AG04450 (cell line): ENCODE results near the gene PFDN6. TPM values are rescaled to one million over a fixed set of nuclear protein-coding genes. Genes with fewer than 3 reads are reported as not detected.

ENCODE experiments used
- CTCF ChIA-PET: fragments of 300-600, 350-600 bp; formaldehyde crosslinking; extraction: SDS; loops from one replicate; lab custom pipeline; 2022; ENCODE audit warnings: antibody characterized with exemption, inconsistent platforms; lab: Charles Lee
- POLR2A ChIA-PET: fragments of 350-600 bp; formaldehyde crosslinking; extraction: SDS; loops from one replicate; lab custom pipeline; 2021; ENCODE audit warnings: antibody characterized with exemption, inconsistent platforms; lab: Yijun Ruan, JAX
- DNase-seq: peaks from one replicate; pipeline ENCODE4 v3.0.0-alpha.2; 2011; ENCODE audit warnings: low read depth, low spot score
- H3K27ac ChIP-seq: one replicate; pipeline ENCODE4 v1.5.1; 2012; ENCODE audit warnings: low read depth, low read length, control low read depth
- H3K27me3 ChIP-seq: one replicate; pipeline ENCODE4 v1.6.0; 2012; ENCODE audit warnings: low read length; ENCODE audit not compliant: control insufficient read depth, insufficient read depth
- H3K4me3 ChIP-seq: 2 replicates; pipeline ENCODE4 v1.5.1; 2011; ENCODE audit warnings: mild to moderate bottlenecking, low read depth, low read length, control low read depth
- H3K9me3 ChIP-seq: 2 replicates; pipeline ENCODE4 v1.5.1; 2012; ENCODE audit warnings: low read length; ENCODE audit not compliant: control insufficient read depth, insufficient read depth
- polyA plus RNA-seq: library from polyadenylated mRNA; depleted of rRNA; stranded (reverse); fragments of >200 nt; gene quantifications from 2 replicates; pipeline ENCODE4 v1.2.3, GENCODE V29; 2011
- TF ChIP-seq, protein P1 (sequence below): IDR thresholded peaks from 2 replicates; pipeline ENCODE4 v1.5.1; 2011; ENCODE audit warnings: low read depth, low read length, control low read depth, inconsistent platforms

Gene PFDN6
- polyA plus RNA-seq, 1 experiment: 64.6 TPM

DNA sequence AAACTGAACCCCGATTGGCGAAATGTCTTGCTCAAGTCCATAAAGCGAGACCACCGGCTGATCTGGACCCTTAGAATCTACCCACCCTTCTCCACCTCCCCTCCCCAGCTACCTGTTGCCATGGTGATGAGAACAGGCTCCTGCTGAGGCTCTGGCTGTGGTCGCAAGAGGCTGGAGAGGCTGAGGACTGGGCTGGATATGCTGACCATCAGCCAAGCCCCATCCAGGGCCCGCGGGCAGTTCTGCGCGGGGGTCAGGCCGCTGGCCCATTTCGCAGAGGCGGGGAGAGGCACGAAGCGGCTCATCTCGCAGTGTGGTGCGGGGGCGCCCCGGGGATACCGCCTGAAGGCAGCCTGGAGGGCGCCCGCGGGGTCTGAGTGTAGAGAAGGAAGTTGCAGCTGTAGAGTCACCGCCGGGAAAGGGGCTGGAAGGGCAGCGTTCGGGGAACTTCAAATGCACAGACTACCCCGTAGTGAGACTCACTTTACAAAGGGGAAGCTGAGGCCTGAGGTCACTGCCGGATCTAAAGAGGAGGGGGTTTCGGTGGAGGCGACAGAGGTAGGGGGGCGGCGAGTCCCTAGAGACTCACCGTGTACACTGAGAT is 23.8 kb downstream of the PFDN6 start:
- CTCF ChIA-PET: interaction anchor here (3.0 kb wide), 1 partner anchor 14 kb away, joined by 14 read pairs; the partner anchor contains the start of gene RGL2
- peaks cover 4% of the 10 kb centered on the region; the same call in 1 of the 2 replicates for H3K9me3 ChIP-seq
- H3K27me3 ChIP-seq: no peaks in the 10 kb centered on the region
- peak overlapping the region; percentile 95 for H3K4me3 ChIP-seq
- peak overlapping the region; percentile 94 for H3K27ac ChIP-seq
- no peak for DNase-seq
- POLR2A ChIA-PET: interaction anchor here (0.5 to 2.8 kb wide), 4 partner anchors 10 to 41 kb away, joined by 3 to 14 read pairs (median 8); partner anchors contain the start of genes RGL2, RPS18 and VPS52
- TF ChIP-seq, protein P1, sequence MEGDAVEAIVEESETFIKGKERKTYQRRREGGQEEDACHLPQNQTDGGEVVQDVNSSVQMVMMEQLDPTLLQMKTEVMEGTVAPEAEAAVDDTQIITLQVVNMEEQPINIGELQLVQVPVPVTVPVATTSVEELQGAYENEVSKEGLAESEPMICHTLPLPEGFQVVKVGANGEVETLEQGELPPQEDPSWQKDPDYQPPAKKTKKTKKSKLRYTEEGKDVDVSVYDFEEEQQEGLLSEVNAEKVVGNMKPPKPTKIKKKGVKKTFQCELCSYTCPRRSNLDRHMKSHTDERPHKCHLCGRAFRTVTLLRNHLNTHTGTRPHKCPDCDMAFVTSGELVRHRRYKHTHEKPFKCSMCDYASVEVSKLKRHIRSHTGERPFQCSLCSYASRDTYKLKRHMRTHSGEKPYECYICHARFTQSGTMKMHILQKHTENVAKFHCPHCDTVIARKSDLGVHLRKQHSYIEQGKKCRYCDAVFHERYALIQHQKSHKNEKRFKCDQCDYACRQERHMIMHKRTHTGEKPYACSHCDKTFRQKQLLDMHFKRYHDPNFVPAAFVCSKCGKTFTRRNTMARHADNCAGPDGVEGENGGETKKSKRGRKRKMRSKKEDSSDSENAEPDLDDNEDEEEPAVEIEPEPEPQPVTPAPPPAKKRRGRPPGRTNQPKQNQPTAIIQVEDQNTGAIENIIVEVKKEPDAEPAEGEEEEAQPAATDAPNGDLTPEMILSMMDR: no peak

DNA sequence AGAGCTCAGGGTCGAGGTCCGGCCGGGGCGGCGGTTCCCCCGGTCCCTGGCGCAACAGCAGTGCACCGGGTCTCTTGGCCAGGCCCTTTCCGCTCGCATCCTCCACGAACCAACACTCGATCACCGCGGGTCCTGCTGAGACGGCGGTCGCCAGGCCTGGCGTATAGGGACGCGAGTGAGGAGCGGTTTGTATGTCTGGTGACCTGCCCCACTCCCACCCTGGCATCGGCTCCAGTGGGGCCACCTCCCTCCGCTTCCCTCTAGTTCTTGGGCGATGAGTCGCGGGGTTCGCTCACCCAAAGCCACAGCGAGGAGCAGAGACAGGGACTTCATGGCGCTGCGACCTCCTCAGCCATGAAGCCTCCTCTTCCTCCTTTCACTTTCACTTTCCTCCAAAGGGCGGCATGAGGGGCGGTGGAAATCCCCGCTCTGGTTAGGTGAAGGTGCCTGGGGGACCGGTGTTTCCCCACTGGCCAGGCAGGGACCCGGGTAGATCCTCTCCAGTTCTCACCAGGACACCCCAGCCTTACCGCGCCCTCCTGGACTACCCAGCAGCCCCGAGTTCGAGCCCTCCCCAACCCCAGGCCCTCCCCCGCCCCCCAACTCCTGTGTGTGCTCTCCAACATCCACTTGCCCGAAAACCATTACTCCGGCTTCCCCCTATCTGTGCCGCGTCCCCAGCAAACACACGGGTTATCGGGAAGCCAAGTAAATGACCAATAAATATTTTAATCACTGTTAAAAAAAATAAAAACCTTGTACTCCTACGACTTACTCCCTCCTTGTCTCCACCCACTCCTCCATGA is 24.5 kb downstream of the PFDN6 start, which contains the start of gene TAPBP:
Gene TAPBP (minus strand): TSS at position 370 of the 806 bp plus-strand sequence. CDS start 37 bp downstream, at position 333.
- ChIA-PET POLR2A (interaction anchor here (0.5 to 2.8 kb wide), 2 partner anchors 9 to 15 kb away, joined by 3 to 14 read pairs; partner anchors contain the start of gene RGL2), CTCF (interaction anchor here (3.0 kb wide), 1 partner anchor 15 kb away, joined by 14 read pairs; the partner anchor contains the start of gene RGL2)
- TF ChIP-seq, protein P1: no peak
- Histone ChIP-seq H3K27ac (peak within 1 kb of the TSS; percentile 94), H3K9me3 (peaks cover 4% of the 10 kb centered on the region; the same call in 1 of the 2 replicates), H3K4me3 (peak within 1 kb of the TSS; percentile 95), H3K27me3 (no peaks in the 10 kb centered on the region)
- DNase-seq: no peak

DNA sequence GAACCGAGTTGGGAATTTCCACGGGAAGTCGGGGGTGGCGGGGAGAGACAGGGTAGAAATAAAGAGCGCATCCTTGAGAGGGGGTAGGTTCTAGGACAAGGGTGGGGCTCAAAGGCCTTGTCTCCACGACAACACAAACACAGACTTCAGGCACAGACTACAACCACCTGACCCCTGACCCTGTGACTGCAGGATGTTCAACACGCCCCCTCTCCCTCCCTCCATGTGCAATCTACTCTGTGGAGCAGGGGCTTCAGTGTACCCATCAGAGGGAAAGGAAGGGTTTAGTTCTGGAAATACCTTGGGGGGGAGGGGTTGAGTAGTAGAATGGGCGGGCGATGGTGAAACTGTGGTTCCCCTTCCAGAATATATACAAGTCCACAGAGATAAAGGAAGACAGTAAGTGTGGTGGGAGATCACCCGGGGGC is 25.1 kb downstream of the PFDN6 start:
- Histone ChIP-seq H3K9me3 (peaks cover 4% of the 10 kb centered on the region; the same call in 1 of the 2 replicates), H3K27me3 (no peaks in the 10 kb centered on the region), H3K27ac (peak overlapping the region; percentile 94), H3K4me3 (peak overlapping the region; percentile 95)
- DNase-seq: no peak
- CTCF ChIA-PET: no interaction called here
- TF ChIP-seq, protein P1: no peak
- POLR2A ChIA-PET: no interaction called here

DNA sequence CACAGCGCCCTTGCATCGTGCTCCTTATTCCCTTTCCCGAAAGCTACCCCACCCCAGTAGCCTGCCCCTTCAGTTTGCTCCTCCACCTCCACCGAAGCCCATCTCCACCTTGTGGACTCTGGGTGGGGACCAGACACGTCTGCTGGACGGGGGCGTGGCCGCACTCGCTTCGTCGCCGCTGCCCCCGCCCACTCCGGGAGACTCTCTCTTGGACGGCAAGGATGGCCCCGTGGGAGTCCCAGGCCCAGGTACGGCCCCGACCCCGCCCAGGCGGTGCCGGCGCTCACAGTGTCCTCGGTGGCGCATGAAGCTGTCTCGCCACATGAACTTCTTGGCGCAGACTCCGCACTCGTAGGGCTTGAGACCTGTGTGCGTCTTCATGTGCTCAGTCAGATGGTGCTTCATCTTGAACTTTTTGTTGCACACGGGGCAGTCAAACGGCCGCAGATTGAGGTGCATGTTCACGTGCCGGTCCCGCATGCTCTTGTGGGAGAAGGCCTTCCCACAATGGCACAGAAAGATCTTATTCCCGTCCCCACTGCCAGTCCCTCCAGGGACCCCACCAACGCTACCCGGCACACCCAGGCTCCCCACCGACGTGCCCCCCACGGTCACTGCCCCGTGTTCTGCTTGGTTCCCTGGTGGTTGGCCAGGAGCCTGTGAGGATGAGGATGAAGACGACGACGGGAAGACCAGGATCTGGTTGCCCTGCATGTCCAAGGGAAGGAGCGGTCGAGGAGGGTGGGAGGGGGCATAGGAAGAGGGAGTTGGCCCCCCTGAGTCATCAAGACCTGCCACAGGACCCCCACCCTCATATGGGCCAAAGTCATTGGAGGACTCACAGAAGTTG is 25.8 kb downstream of the PFDN6 start:
- POLR2A ChIA-PET: no interaction called here

More for the DNA sequence above, 25.8 kb downstream of the PFDN6 start:
- Histone ChIP-seq H3K9me3 (peaks cover 4% of the 10 kb centered on the region; the same call in 1 of the 2 replicates), H3K4me3 (peak overlapping the region; percentile 95), H3K27me3 (no peaks in the 10 kb centered on the region), H3K27ac (peak overlapping the region; percentile 94)
- CTCF ChIA-PET: no interaction called here
- no peak for DNase-seq
- TF ChIP-seq, protein P1: no peak
